NK-92 (cell line): ENCODE measurements around the gene RAD51D.
"Not testable (repeated sequence)": the region's sequence is repeated elsewhere in the genome, so short reads cannot be mapped to it uniquely, and the experiment has no call there.

Experiments
- DNase-seq: peaks from one replicate; lab custom pipeline; 2025; ENCODE audit not compliant: unreplicated experiment; lab: John Stamatoyannopoulos, UW

The RAD51D gene

DNA sequence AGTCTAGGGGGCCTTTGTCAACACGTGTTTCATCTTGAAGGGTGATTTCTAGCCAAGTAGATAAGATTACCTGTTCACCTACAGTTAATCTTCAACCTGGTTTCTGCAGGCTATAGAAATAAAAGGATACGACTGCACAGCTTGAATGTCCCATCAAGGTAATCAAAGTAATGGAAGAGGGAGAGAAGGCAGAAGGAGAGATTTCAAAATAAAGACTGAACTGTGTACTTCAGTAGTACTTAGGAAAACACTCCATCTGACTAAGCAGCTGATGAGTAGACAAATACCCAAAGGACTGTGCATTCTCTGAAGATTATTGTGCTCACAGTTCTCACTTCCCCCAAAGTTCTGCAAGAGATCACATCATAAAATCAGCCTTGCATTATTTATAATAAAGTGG is 50.3 kb downstream of the RAD51D start:
- DNase-seq: no peak

GRCh38 chr17:35068249-35068648 is 51.4 kb downstream of the RAD51D start:
- no peak for DNase-seq

- no peak for DNase-seq
Measured at GRCh38 chr17:35065880-35066279, 53.8 kb downstream of the RAD51D start.

DNA sequence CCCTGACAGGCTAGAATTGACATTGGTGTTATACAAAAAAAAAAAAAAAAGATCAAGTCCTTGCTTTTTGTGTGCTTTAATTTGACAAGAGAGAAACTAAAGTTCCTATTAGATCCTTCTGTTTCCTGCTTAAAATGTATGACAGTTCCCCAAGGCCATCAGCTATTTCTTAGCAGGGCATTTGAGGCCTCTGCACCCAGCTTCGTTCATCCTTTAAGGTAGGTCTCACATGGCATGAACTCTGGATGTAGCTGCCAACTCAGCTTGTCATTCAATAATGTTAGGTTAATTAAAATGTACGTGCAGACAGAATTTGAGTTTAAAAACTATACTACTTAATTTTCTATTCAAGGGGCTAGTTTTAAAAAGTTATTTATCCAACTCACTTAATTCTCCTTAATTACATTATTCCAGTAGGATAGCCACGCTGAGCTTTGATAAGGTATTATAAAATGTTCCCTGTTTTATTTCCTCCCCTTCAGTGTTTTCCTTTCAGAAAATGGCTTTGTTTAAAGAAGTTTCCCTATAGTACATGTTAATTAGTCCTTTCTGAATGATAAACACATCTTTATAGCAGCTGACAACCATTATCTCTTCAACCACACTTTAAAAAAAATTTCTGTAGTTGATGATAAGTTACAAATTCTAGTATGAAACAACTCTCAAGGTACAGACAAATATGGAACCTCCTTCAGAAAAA is 55.0 kb downstream of the RAD51D start:
- DNase-seq: no peak

- peak; percentile 34 for DNase-seq
Measured at GRCh38 chr17:35063514-35064223, 56.0 kb downstream of the RAD51D start, which contains the start of gene RFFL. Gene RFFL (minus strand): TSS chr17:35063707. CDS start chr17:35026553, 37,154 bp downstream.

DNA sequence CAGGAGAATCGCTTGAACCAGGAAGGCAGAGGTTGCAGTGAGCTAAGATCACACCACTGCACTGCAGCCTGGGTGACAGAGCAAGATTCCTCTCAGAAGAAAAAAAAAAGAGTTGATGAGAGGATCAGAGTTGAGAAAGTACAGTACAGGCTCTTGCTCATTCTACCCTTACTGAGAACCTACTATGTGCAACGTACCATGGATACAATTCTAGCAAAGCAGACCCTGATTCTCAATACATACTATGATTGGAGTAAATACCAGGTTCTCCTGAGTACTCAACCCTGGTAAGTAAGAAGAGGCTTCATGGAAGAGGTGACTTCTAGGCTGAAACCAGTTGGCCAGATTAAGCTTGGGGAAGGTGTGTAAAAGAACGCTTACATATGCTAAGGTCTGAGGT is 57.4 kb downstream of the RAD51D start:
- DNase-seq: no peak

GRCh38 chr17:35057332-35057915 is 62.2 kb downstream of the RAD51D start:
- DNase-seq: no peak

DNA sequence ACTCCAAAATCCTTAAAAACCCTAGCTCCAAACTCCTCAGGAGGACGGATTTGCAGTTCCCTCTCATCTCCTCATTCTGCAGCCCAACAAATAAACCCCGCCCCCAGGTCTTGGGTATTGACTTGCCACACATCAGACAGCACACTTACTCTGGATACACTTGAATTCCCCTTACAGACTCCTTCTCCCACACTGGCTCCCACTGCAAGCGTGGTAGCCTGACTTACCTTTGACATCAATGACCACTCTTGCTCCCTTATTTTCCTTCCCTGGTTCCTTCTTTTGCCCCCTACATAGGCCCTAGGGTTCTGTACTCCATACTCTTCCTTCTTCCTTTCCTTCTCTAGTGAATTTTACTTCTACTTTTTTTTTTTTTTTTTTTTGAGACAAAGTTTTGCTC is 63.6 kb downstream of the RAD51D start:
- no peak for DNase-seq

DNA sequence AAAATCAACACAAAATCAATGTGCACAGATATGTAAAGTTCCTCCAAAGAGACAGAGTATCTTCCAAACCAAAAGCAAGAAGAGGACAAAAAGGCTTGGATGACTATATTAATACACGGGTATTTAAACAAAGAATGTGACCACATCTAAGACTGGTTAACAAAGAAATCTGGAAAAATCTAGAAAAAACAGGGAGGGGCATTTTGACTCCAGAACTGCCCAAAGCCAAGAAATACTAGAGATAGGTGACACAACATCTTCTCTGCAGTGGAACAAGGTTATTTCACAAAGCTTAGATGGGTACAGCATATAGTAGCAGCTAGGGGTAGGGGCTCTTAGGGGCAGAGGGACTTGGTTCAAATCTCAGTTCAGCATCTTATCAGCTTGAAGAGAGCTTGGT is 66.5 kb downstream of the RAD51D start:
- DNase-seq: no peak

DNA sequence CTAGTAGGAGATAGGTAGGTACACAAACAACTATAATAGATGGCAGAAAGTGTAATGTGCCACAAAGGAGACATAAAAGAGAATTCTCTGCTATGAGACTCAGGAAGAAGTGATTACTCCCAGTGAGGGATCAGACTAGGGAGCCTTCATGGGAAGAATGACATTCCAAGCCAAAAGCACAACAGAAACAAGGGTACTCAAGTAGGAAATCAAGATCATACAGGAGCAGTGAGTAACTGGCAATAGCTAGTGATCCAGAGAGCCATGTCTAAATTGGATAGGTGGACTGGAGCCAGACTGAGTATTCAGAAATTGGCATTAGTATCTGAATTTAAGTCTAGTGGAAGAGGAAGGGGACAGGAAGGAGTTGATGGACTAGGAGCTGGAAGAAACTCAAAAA is 66.9 kb downstream of the RAD51D start:
- no peak for DNase-seq

DNA sequence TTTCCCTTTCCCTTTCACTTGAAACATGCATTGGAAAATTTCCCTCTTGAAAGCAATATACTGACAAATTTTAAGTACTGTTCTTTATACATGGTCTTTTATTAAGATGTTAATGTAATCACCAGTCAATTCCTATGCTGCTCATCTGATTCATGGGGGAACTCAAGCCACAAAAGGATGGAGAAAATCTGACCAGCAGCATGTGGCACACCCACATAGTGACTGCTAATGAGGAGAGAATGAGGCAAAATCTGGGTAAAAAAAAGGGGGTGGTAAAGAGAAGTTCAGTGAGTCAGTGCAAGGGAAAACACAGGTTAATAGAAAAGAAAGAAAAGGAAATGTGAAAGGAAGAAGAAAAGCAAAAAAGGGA is 67.4 kb downstream of the RAD51D start:
- no peak for DNase-seq

- no peak for DNase-seq
Measured at GRCh38 chr17:35051579-35052240, 68.0 kb downstream of the RAD51D start.

DNA sequence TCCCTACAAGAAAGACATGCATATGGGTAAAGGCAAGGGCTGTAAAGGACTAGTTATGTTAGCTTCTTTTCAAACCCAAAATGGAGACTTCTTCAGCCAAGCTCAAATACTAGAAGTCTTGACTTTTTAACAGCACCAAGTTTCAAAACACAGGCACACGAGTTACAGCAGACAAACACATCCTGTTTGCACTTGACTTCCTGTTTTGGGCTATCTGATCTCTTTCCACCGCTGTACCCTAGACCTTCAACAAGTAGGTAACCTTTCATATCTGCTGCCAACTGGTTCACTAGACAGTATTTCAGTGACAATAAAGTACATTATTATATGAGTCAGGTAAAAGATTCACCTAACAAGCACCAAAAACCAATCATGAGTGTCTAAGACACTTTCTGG is 68.5 kb downstream of the RAD51D start:
- DNase-seq: no peak

- DNase-seq: no peak
Measured at GRCh38 chr17:35050170-35050569, 69.5 kb downstream of the RAD51D start.

DNA sequence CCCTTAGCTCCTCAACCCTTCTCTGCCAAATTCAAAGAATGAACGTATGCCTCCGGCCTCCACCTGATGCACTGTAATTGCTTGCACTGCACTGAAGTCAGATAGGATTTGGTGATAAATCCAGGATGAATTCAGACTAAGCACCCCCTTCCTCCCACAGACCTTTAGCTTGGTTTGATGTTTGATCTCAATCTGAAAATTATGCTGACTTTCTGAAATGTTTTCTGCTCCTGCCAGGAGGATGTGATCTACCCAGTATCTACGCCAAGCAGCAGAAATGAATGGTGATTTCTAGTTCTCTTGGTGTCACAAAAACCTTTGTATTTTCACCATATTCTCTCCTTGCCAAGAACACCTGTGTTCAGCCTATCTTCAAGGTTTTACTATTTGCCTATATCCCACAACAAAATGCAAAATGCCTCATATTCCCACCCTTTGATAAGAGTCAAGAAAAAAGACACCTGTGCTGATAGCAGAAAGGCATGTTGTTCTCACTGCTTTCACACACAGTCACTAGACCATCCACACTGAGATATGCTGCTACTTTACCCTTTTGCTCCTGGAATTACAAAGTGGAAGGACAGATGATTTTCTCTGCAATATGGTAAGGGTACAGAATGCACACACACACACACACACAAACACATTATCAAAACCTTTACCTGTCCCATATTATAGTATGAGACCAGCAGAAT is 70.8 kb downstream of the RAD51D start:
- no peak for DNase-seq

GRCh38 chr17:35046740-35047283 is 72.8 kb downstream of the RAD51D start:
- DNase-seq: no peak

- no peak for DNase-seq
Measured at GRCh38 chr17:35046245-35046644, 73.4 kb downstream of the RAD51D start.

GRCh38 chr17:35045458-35045979 is 74.1 kb downstream of the RAD51D start:
- DNase-seq: not testable (repeated sequence)

DNA sequence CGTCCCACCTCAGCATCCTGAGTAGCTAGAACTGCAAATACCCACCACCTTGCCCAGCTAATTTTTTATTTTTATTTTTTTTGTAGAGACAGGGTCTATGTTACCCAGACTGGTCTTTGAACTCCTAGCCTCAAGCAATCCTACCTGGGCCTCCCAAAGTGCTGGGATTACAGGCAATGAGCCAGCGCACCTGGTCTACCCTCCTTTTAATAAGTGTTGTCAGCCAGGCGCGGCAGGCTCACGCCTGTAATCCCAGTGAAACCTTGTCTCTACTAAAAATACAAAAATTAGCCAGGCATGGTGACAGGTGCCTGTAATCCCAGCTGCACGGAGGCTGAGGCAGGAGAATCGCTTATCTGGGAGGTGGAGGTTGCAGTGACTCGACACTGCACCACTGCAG is 75.5 kb downstream of the RAD51D start:
- no peak for DNase-seq
